Neural crest cell (in vitro differentiated cells): Measurements from ENCODE around the gene GPR18. TPM values are rescaled to one million over a fixed set of nuclear protein-coding genes. Genes with fewer than 3 reads are reported as not detected.
"Not testable (repeated sequence)": the region's sequence is repeated elsewhere in the genome, so short reads cannot be mapped to it uniquely, and the experiment has no call there.

Experiments used
- DNase-seq: peaks from one replicate; pipeline ENCODE4 v3.0.0; 2021; ENCODE audit warnings: low read depth, mixed read lengths, low spot score
- H3K27ac Mint-ChIP-seq: one replicate; pipeline ENCODE4 v1.8.0; 2021; ENCODE audit warnings: mild to moderate bottlenecking, mixed read lengths; ENCODE audit not compliant: unreplicated experiment
- H3K27me3 Mint-ChIP-seq: 2 replicates; pipeline ENCODE4 v1.8.0; 2021; ENCODE audit warnings: low read depth, mild to moderate bottlenecking, mixed read lengths
- H3K36me3 Mint-ChIP-seq: 2 replicates; pipeline ENCODE4 v1.8.0; 2021; ENCODE audit warnings: low read depth, mild to moderate bottlenecking, mixed read lengths
- H3K4me1 Mint-ChIP-seq: 2 replicates; pipeline ENCODE4 v1.8.0; 2021; ENCODE audit warnings: mixed read lengths
- H3K4me3 Mint-ChIP-seq: one replicate; pipeline ENCODE4 v1.8.0; 2021; ENCODE audit warnings: mild to moderate bottlenecking, mixed read lengths
- H3K9me3 Mint-ChIP-seq: 2 replicates; pipeline ENCODE4 v1.8.0; 2021; ENCODE audit warnings: mixed read lengths
- total RNA-seq: library from RNA; stranded (reverse); gene quantifications from 2 replicates; pipeline ENCODE4 v1.2.1, GENCODE V29; 2021
- TF ChIP-seq, protein P1 (sequence below): fragments of 200-600 bp; sonication (generic); conservative IDR thresholded peaks from 2 replicates; pipeline ENCODE4 v1.5.0; 2021; ENCODE audit warnings: antibody characterized with exemption, mild to moderate bottlenecking

GPR18 gene
- total RNA-seq, 1 donor from 2014 or later = not detected

GRCh38 chr13:99254830-99255229 lies 3.3 kb downstream of the GPR18 start:
- peaks cover 13% of the 10 kb centered on the region for H3K36me3 Mint-ChIP-seq
- no peaks in the 10 kb centered on the region for H3K27me3 Mint-ChIP-seq
- DNase-seq = no peak
- peaks cover 8% of the 10 kb centered on the region for H3K4me1 Mint-ChIP-seq
- no peak overlapping the region for H3K27ac Mint-ChIP-seq
- H3K9me3 Mint-ChIP-seq = no peaks in the 10 kb centered on the region
- no peak overlapping the region for H3K4me3 Mint-ChIP-seq
- TF ChIP-seq, protein P1, sequence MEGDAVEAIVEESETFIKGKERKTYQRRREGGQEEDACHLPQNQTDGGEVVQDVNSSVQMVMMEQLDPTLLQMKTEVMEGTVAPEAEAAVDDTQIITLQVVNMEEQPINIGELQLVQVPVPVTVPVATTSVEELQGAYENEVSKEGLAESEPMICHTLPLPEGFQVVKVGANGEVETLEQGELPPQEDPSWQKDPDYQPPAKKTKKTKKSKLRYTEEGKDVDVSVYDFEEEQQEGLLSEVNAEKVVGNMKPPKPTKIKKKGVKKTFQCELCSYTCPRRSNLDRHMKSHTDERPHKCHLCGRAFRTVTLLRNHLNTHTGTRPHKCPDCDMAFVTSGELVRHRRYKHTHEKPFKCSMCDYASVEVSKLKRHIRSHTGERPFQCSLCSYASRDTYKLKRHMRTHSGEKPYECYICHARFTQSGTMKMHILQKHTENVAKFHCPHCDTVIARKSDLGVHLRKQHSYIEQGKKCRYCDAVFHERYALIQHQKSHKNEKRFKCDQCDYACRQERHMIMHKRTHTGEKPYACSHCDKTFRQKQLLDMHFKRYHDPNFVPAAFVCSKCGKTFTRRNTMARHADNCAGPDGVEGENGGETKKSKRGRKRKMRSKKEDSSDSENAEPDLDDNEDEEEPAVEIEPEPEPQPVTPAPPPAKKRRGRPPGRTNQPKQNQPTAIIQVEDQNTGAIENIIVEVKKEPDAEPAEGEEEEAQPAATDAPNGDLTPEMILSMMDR = no peak

DNA sequence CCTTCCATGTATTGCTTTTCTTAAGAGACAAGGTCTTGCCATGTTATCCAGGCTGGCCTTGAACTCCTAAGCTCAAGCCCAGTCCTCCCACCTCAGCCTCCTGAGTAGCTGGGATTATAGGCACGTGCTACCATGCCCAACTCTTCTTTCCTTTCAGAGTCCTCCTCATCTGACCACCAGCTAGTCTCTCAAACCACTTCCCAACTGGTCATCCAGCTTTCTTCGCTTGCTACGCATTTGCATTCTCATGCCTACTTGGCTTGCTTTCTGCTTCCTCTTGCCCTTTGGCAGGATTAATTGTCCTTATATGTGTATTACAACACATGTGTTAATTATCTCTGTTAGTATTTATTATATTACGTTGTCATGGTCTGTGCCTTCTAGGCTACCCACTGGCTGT lies 6.3 kb downstream of the GPR18 start:
- no peaks in the 10 kb centered on the region for H3K27me3 Mint-ChIP-seq
- TF ChIP-seq, protein P1 = no peak
- H3K36me3 Mint-ChIP-seq = peaks cover 29% of the 10 kb centered on the region
- H3K9me3 Mint-ChIP-seq = no peaks in the 10 kb centered on the region
- H3K4me3 Mint-ChIP-seq = no peak overlapping the region
- no peaks in the 10 kb centered on the region for H3K4me1 Mint-ChIP-seq
- H3K27ac Mint-ChIP-seq = peak overlapping the region; percentile 38
- no peak for DNase-seq

GRCh38 chr13:99250982-99251825 lies 7.0 kb downstream of the GPR18 start:
- Mint-ChIP-seq H3K36me3 (peaks cover 32% of the 10 kb centered on the region), H3K9me3 (no peaks in the 10 kb centered on the region), H3K27me3 (no peaks in the 10 kb centered on the region), H3K4me1 (no peaks in the 10 kb centered on the region), H3K27ac (no peak overlapping the region), H3K4me3 (no peak overlapping the region)
- TF ChIP-seq, protein P1 = no peak
- DNase-seq = no peak

GRCh38 chr13:99249606-99250005 lies 8.6 kb downstream of the GPR18 start:
- H3K27me3 Mint-ChIP-seq, H3K27ac Mint-ChIP-seq, H3K9me3 Mint-ChIP-seq, H3K4me1 Mint-ChIP-seq, H3K4me3 Mint-ChIP-seq, DNase-seq: not testable (repeated sequence)
- H3K36me3 Mint-ChIP-seq = peaks cover 26% of the 10 kb centered on the region

DNA sequence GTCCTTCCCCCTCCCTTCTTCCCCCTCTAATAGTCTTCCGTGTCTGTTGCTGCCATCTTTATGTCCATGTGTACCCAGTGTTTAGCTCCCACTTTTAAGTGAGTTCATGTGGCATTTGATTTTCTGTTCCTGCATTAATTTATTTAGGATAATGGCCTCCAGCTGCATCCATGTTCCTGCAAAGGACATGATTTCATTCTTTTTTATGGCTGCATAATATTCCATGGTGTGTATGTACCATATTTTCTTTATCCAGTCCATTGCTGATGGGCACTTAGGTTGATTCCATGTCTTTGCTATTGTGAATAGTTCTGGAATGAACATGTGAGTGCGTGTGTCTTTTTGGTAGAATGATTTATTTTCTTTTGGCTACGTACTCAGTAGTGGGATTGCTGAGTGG lies 9.0 kb downstream of the GPR18 start:
- not testable (repeated sequence) for H3K27ac Mint-ChIP-seq, H3K4me3 Mint-ChIP-seq, DNase-seq, H3K4me1 Mint-ChIP-seq, H3K9me3 Mint-ChIP-seq, H3K27me3 Mint-ChIP-seq
- H3K36me3 Mint-ChIP-seq = peaks cover 26% of the 10 kb centered on the region

GRCh38 chr13:99246100-99246499 lies 12.1 kb downstream of the GPR18 start:
- H3K9me3 Mint-ChIP-seq = peaks cover 3% of the 10 kb centered on the region
- TF ChIP-seq, protein P1 = no peak
- H3K27ac Mint-ChIP-seq = no peak overlapping the region
- H3K36me3 Mint-ChIP-seq = peaks cover 31% of the 10 kb centered on the region
- no peak for DNase-seq
- peaks cover 4% of the 10 kb centered on the region for H3K4me1 Mint-ChIP-seq
- no peak overlapping the region for H3K4me3 Mint-ChIP-seq
- no peaks in the 10 kb centered on the region for H3K27me3 Mint-ChIP-seq
